Sigmoid colon (tissue), 3 donors: ENCODE data around the gene DCTN1.

Experiments
- CTCF ChIP-seq, 4 experiments: fragments of 450-650 bp in 3 of 4; fragments of 200-600 bp in 1 of 4; IDR thresholded peaks; one replicate each; pipeline ENCODE4 v1.5.1; 2016 to 2019; ENCODE audit warnings: antibody characterized with exemption in 4 of 4, mild to moderate bottlenecking in 3 of 4, moderate library complexity in 2 of 4
- POLR2A ChIP-seq, 2 donors: fragments of 450-650 bp; IDR thresholded peaks; one replicate each; pipeline ENCODE4 v1.6.1; 2016; ENCODE audit warnings: antibody characterized with exemption in 2 of 2, mild to moderate bottlenecking in 2 of 2, moderate library complexity in 2 of 2

GRCh38 chr2:74325815-74326214, 54.3 kb downstream of the DCTN1 start:
- TF ChIP-seq CTCF (IDR thresholded peaks at IDR 0.05) (no peak), POLR2A (IDR thresholded peaks at IDR 0.05) (no peak)
